Large intestine (tissue), 3 donors: Measurements from ENCODE around the gene WDR81. TPM values are rescaled to one million over a fixed set of nuclear protein-coding genes. Genes with fewer than 3 reads are reported as not detected.
A peak's percentile ranks its signal among the peaks of the same experiment; 100 is the strongest.
"Not testable (repeated sequence)": the region's sequence is repeated elsewhere in the genome, so short reads cannot be mapped to it uniquely, and the experiment has no call there.

Experiments
- DNase-seq, 2 donors: peaks; one replicate each; pipeline versions ENCODE4 v3.0.0 to v3.0.0-alpha.2; 2013
- H3K27ac ChIP-seq: one replicate; pipeline ENCODE4 v1.5.1; 2013; ENCODE audit warnings: low read length
- H3K27me3 ChIP-seq: 2 replicates; pipeline ENCODE4 v1.6.1; 2013; ENCODE audit warnings: low read length; ENCODE audit not compliant: control insufficient read depth, insufficient read depth
- H3K36me3 ChIP-seq: 2 replicates; pipeline ENCODE4 v1.6.1; 2013; ENCODE audit warnings: low read length; ENCODE audit not compliant: control insufficient read depth, insufficient read depth
- H3K4me1 ChIP-seq: one replicate; pipeline ENCODE4 v1.6.1; 2013; ENCODE audit warnings: low read length; ENCODE audit not compliant: control insufficient read depth, insufficient read depth
- H3K4me3 ChIP-seq: one replicate; pipeline ENCODE4 v1.5.1; 2013; ENCODE audit warnings: low read length
- H3K9me3 ChIP-seq: one replicate; pipeline ENCODE4 v1.6.1; 2013; ENCODE audit warnings: mild to moderate bottlenecking, low read depth, low read length, moderate library complexity; ENCODE audit not compliant: control insufficient read depth
- WGBS: methylation state at CpG from one replicate; pipeline ENCODE4 v1.1.5; 2013; ENCODE audit warnings: low lambda C conversion rate; ENCODE audit not compliant: insufficient coverage; 5-methylcytosine and 5-hydroxymethylcytosine counted together
- polyA plus RNA-seq: library from polyadenylated mRNA; unstranded; fragments of 120-200 nt; gene quantifications from one replicate; pipeline ENCODE4 v1.2.1, GENCODE V29; 2013

Gene WDR81
- polyA plus RNA-seq, 1 donor: 19.3 TPM

GRCh38 chr17:1720856-1721386 is 3.6 kb upstream of the WDR81 start:
- DNase-seq: peak in 1 of 2 donors; percentile 34
- Histone ChIP-seq H3K9me3 (peaks cover 4% of the 10 kb centered on the region), H3K4me1 (peaks cover 33% of the 10 kb centered on the region), H3K27ac (no peak overlapping the region), H3K27me3 (no peaks in the 10 kb centered on the region), H3K36me3 (no peaks in the 10 kb centered on the region), H3K4me3 (no peak overlapping the region)
- WGBS: no CpG with 5 or more reads among the region's 11 CpGs

- peak in 1 of 2 donors; percentile 5 for DNase-seq
- WGBS: no CpG with 5 or more reads among the region's 8 CpGs
These were observed 2.5 kb upstream of the WDR81 start for GRCh38 chr17:1722022-1722421.

GRCh38 chr17:1724869-1725641 is 551 bp downstream of the WDR81 start:
- H3K4me1 ChIP-seq: peaks cover 31% of the 10 kb centered on the region
- peak overlapping the region; percentile 58 for H3K4me3 ChIP-seq
- no peak for DNase-seq
- H3K27ac ChIP-seq: no peak overlapping the region
- H3K36me3 ChIP-seq: peaks cover 25% of the 10 kb centered on the region
- no peaks in the 10 kb centered on the region for H3K27me3 ChIP-seq
- no CpG with 5 or more reads among the region's 51 CpGs for WGBS
- peaks cover 9% of the 10 kb centered on the region for H3K9me3 ChIP-seq

More at GRCh38 chr17:1722022-1722421, 2.5 kb upstream of the WDR81 start:
- H3K27me3 ChIP-seq, H3K4me3 ChIP-seq, H3K27ac ChIP-seq, H3K9me3 ChIP-seq: not testable (repeated sequence)
- peaks cover 34% of the 10 kb centered on the region for H3K4me1 ChIP-seq
- H3K36me3 ChIP-seq: peaks cover 10% of the 10 kb centered on the region

GRCh38 chr17:1725642-1726511 is 1.4 kb downstream of the WDR81 start:
- DNase-seq: no peak
- no CpG with 5 or more reads among the region's 54 CpGs for WGBS
- Histone ChIP-seq H3K36me3 (peaks cover 31% of the 10 kb centered on the region), H3K4me1 (peaks cover 28% of the 10 kb centered on the region), H3K9me3 (peaks cover 13% of the 10 kb centered on the region), H3K27me3 (no peaks in the 10 kb centered on the region), H3K4me3 (peak overlapping the region; percentile 58), H3K27ac (no peak overlapping the region)

GRCh38 chr17:1726626-1727257 is 2.2 kb downstream of the WDR81 start:
- Histone ChIP-seq H3K27me3 (no peaks in the 10 kb centered on the region), H3K4me3 (no peak overlapping the region), H3K9me3 (peaks cover 13% of the 10 kb centered on the region), H3K36me3 (peaks cover 34% of the 10 kb centered on the region), H3K27ac (no peak overlapping the region), H3K4me1 (peaks cover 27% of the 10 kb centered on the region)
- WGBS: 100% methylated on average over 1 of the region's 18 CpGs
- DNase-seq: no peak

GRCh38 chr17:1727258-1727789 is 2.8 kb downstream of the WDR81 start:
- DNase-seq: no peak
- Histone ChIP-seq H3K4me1 (peaks cover 27% of the 10 kb centered on the region), H3K4me3 (no peak overlapping the region), H3K36me3 (peaks cover 34% of the 10 kb centered on the region), H3K27ac (no peak overlapping the region), H3K9me3 (peaks cover 13% of the 10 kb centered on the region), H3K27me3 (no peaks in the 10 kb centered on the region)
- no CpG with 5 or more reads among the region's 21 CpGs for WGBS

- Histone ChIP-seq H3K27ac (no peak overlapping the region), H3K4me1 (peaks cover 24% of the 10 kb centered on the region), H3K27me3 (no peaks in the 10 kb centered on the region), H3K9me3 (peaks cover 13% of the 10 kb centered on the region), H3K36me3 (peaks cover 40% of the 10 kb centered on the region), H3K4me3 (no peak overlapping the region)
- no CpG with 5 or more reads among the region's 28 CpGs for WGBS
- no peak for DNase-seq
These were observed 3.5 kb downstream of the WDR81 start for GRCh38 chr17:1727876-1728630.

GRCh38 chr17:1729966-1730325 is 5.4 kb downstream of the WDR81 start:
- no CpG with 5 or more reads among the region's 15 CpGs for WGBS
- DNase-seq: no peak
- Histone ChIP-seq H3K36me3 (peaks cover 50% of the 10 kb centered on the region), H3K4me3 (no peak overlapping the region), H3K4me1 (peaks cover 15% of the 10 kb centered on the region), H3K27ac (no peak overlapping the region), H3K27me3 (no peaks in the 10 kb centered on the region), H3K9me3 (peaks cover 20% of the 10 kb centered on the region)

GRCh38 chr17:1730326-1731193 is 6.1 kb downstream of the WDR81 start:
- no peaks in the 10 kb centered on the region for H3K27me3 ChIP-seq
- peaks cover 10% of the 10 kb centered on the region for H3K4me1 ChIP-seq
- H3K9me3 ChIP-seq: peaks cover 20% of the 10 kb centered on the region
- no CpG with 5 or more reads among the region's 40 CpGs for whole genome bisulfite sequencing
- peak; percentile 59 to 68 for DNase-seq
- H3K27ac ChIP-seq: peak overlapping the region; percentile 43
- H3K4me3 ChIP-seq: no peak overlapping the region
- H3K36me3 ChIP-seq: peaks cover 53% of the 10 kb centered on the region
